ENCODE results near the gene ZEB2. TPM values are rescaled to one million over a fixed set of nuclear protein-coding genes. Genes with fewer than 3 reads are reported as not detected.

Gene ZEB2
- total RNA-seq, 2 donors from 2014 or later: 76.1 to 91.7 TPM

DNA sequence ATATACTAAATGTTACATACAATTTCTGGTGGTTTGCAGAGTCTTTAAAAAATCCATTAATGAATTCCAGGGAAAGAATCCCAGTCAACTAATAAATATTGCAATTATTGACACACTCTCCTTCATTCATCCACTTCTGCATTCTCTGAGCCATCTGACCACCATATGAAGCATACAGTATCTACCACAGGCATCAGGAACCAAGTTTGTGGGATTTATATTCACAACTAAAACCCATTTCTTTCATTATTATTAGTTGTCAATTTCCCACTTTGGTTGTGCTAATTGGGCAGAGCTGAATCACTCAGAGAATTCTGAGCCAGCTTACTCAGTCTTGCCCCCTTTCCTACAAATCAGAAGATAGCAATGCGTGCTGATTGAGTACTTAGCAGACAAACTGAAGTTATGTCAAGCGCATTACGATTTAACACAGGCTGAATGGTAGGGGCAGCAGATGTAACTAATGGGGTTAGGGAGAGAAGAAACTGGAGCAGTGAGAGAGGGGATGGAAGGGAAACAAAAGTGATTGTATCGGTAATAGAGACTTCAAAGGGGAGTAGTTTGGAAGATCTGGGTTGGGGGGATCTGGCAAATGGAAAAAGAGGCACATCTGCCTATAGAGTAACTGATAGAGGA is 52.3 kb downstream of the ZEB2 start:
- no peaks in the 10 kb centered on the region for H3K36me3 ChIP-seq
- no peak for DNase-seq (ENCODE audit: low spot score)
- H3K4me3 ChIP-seq: no peak overlapping the region
- no peaks in the 10 kb centered on the region for H3K9me3 ChIP-seq
- TF ChIP-seq, protein P1, sequence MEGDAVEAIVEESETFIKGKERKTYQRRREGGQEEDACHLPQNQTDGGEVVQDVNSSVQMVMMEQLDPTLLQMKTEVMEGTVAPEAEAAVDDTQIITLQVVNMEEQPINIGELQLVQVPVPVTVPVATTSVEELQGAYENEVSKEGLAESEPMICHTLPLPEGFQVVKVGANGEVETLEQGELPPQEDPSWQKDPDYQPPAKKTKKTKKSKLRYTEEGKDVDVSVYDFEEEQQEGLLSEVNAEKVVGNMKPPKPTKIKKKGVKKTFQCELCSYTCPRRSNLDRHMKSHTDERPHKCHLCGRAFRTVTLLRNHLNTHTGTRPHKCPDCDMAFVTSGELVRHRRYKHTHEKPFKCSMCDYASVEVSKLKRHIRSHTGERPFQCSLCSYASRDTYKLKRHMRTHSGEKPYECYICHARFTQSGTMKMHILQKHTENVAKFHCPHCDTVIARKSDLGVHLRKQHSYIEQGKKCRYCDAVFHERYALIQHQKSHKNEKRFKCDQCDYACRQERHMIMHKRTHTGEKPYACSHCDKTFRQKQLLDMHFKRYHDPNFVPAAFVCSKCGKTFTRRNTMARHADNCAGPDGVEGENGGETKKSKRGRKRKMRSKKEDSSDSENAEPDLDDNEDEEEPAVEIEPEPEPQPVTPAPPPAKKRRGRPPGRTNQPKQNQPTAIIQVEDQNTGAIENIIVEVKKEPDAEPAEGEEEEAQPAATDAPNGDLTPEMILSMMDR (IDR thresholded peaks at IDR 0.05): no peak
- peak overlapping the region; percentile 15 to 28 for H3K27ac ChIP-seq
- no peaks in the 10 kb centered on the region for H3K27me3 ChIP-seq
- peaks cover 0 to 58% of the 10 kb centered on the region in 2 donors for H3K4me1 ChIP-seq

- no peak overlapping the region for H3K27ac ChIP-seq
- H3K36me3 ChIP-seq: no peaks in the 10 kb centered on the region
- TF ChIP-seq, protein P1 (IDR thresholded peaks at IDR 0.05): no peak
- no peaks in the 10 kb centered on the region for H3K9me3 ChIP-seq
- DNase-seq (ENCODE audit: low spot score): no peak
- peaks cover 0 to 63% of the 10 kb centered on the region in 2 donors for H3K4me1 ChIP-seq
- no peaks in the 10 kb centered on the region for H3K27me3 ChIP-seq
- no peak overlapping the region for H3K4me3 ChIP-seq
Measured at GRCh38 chr2:144466637-144467036, 53.3 kb downstream of the ZEB2 start.

DNA sequence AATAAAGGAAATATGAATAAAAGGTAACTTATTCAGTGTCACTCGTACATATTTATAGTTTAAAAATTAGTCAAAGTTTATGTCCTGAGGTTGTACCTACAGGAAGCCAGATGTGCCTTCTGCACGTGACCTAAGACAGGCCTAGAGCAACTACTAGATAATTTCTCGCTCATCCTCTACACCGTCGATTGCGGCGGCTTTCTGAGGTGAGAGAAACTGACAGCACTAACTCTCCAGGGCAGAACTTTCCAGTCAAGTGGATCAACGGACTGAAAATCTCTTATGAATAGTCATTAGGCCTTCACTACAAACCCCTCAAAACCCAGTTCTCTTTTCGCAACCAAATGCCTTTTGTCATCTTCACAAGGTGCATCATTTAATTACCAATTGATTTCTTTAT is 54.2 kb downstream of the ZEB2 start:
- Histone ChIP-seq H3K4me1 (peaks cover 0 to 64% of the 10 kb centered on the region in 2 donors), H3K4me3 (no peak overlapping the region), H3K27ac (peak overlapping the region in 1 of 2 donors; percentile 7), H3K9me3 (no peaks in the 10 kb centered on the region), H3K27me3 (no peaks in the 10 kb centered on the region), H3K36me3 (no peaks in the 10 kb centered on the region)
- DNase-seq (ENCODE audit: low spot score): no peak
- TF ChIP-seq, protein P1 (IDR thresholded peaks at IDR 0.05): no peak

- Histone ChIP-seq H3K4me1 (peaks cover 0 to 65% of the 10 kb centered on the region in 2 donors), H3K9me3 (no peaks in the 10 kb centered on the region)
Measured at GRCh38 chr2:144464730-144465129, 55.2 kb downstream of the ZEB2 start.

DNA sequence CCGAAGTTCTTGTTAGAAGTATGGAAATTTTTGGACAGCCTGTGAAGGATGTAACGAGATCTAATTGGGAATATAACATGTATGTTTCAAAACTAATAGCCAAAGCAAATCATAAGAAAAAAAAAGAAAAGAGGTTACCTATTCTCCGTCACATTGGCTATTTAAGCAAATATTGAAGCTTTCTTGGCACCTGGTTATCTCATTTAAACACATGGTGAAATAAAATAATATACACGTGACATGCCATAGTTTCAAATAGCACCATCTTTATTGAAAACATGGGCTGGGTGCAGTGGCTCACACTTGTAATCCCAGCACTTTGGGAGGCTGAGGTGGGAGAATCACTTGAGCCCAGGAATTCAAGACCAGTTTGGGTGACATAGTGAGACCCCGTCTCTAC is 56.7 kb downstream of the ZEB2 start:
- TF ChIP-seq, protein P1 (IDR thresholded peaks at IDR 0.05): no peak
- no peak overlapping the region for H3K4me3 ChIP-seq
- no peaks in the 10 kb centered on the region for H3K27me3 ChIP-seq
- H3K9me3 ChIP-seq: no peaks in the 10 kb centered on the region
- H3K4me1 ChIP-seq: peaks cover 0 to 65% of the 10 kb centered on the region in 2 donors
- no peaks in the 10 kb centered on the region for H3K36me3 ChIP-seq
- peak overlapping the region; percentile 69 to 82 for H3K27ac ChIP-seq
- no peak for DNase-seq (ENCODE audit: low spot score)

More at GRCh38 chr2:144464730-144465129, 55.2 kb downstream of the ZEB2 start:
- DNase-seq (ENCODE audit: low spot score): no peak
- Histone ChIP-seq H3K36me3 (no peaks in the 10 kb centered on the region), H3K27ac (no peak overlapping the region), H3K27me3 (no peaks in the 10 kb centered on the region), H3K4me3 (no peak overlapping the region)
- TF ChIP-seq, protein P1 (IDR thresholded peaks at IDR 0.05): no peak

DNA sequence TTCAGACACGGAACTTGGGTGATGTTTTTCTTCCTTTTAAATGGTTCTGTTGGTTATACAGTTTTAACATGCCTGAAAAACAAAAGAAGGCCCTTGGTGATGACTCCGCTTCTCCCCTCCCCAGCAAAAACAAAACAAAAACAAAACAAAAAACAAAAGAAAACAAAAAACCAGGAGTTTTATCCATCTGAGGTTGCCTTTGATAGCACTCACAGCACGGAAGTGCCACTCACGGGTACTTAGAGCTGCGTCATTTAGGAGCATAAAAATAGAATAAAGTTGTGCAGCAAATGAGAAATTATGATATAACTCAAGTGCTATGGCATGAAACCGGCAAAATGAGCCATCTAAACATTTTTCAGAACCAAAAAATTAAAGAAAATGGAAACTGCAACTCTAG is 57.7 kb downstream of the ZEB2 start:
- TF ChIP-seq, protein P1 (IDR thresholded peaks at IDR 0.05): no peak
- H3K4me3 ChIP-seq: no peak overlapping the region
- no peaks in the 10 kb centered on the region for H3K9me3 ChIP-seq
- peak overlapping the region; percentile 69 to 82 for H3K27ac ChIP-seq
- DNase-seq (ENCODE audit: low spot score): no peak
- peaks cover 0 to 63% of the 10 kb centered on the region in 2 donors for H3K4me1 ChIP-seq
- H3K27me3 ChIP-seq: no peaks in the 10 kb centered on the region
- no peaks in the 10 kb centered on the region for H3K36me3 ChIP-seq
